Upper lobe of right lung (tissue), 1 donor: ENCODE measurements around the gene CAPZA2. TPM values are rescaled to one million over a fixed set of nuclear protein-coding genes. Genes with fewer than 3 reads are reported as not detected.
"Not testable (repeated sequence)": the region's sequence is repeated elsewhere in the genome, so short reads cannot be mapped to it uniquely, and the experiment has no call there.

Experiments used
- ATAC-seq: fragments of 200-7000 bp; cut with Tn5 transposase; one replicate; pipeline ENCODE4 v1.9.1; 2020; ENCODE audit warnings: mild to moderate bottlenecking, moderate library complexity
- DNase-seq: peaks from one replicate; pipeline ENCODE4 v3.0.0-alpha.2; 2020
- H3K27ac ChIP-seq: fragments of 200-600 bp; one replicate; pipeline ENCODE4 v1.8.0; 2022
- H3K27me3 ChIP-seq: fragments of 200-600 bp; one replicate; pipeline ENCODE4 v1.8.0; 2022; ENCODE audit warnings: mild to moderate bottlenecking
- H3K36me3 ChIP-seq: fragments of 200-600 bp; one replicate; pipeline ENCODE4 v1.8.0; 2022
- H3K4me1 ChIP-seq: fragments of 200-600 bp; one replicate; pipeline ENCODE4 v1.8.0; 2022
- H3K4me3 ChIP-seq: fragments of 200-600 bp; one replicate; pipeline ENCODE4 v1.8.0; 2022; ENCODE audit warnings: mild to moderate bottlenecking
- H3K9me3 ChIP-seq: fragments of 200-600 bp; one replicate; pipeline ENCODE4 v1.8.0; 2022
- CTCF ChIP-seq: fragments of 200-600 bp; IDR thresholded peaks from one replicate; pipeline ENCODE4 v1.8.0; 2022; ENCODE audit warnings: antibody characterized with exemption
- intact Hi-C: fragments of 100-400 bp; cut with DNase I; formaldehyde crosslinking; loops from one replicate; pipeline ENCODE4 v1.11.0; 2022
- total RNA-seq: library from RNA; stranded (reverse); fragmentation: NEBNext Ultra II Directional; extraction: Animal tissue kit (Norgen Biotek cat#: 25700); gene quantifications from one replicate; pipeline ENCODE4 v1.2.1, GENCODE V29; 2021
- donor health status: DM: no; HTN: yes; CAD: no; lungs with severe emphysema.

The CAPZA2 gene
- total RNA-seq, 1 donor from 2014 or later, result 249 TPM

GRCh38 chr7:116932566-116932965 is 70.2 kb downstream of the CAPZA2 start:
- Histone ChIP-seq H3K4me3 (no peak overlapping the region), H3K9me3 (no peaks in the 10 kb centered on the region), H3K36me3 (no peaks in the 10 kb centered on the region), H3K4me1 (peaks cover 2% of the 10 kb centered on the region), H3K27me3 (no peaks in the 10 kb centered on the region), H3K27ac (no peak overlapping the region)
- ATAC-seq, result no peak
- no peak for DNase-seq
- no peak for TF ChIP-seq CTCF
- intact Hi-C loops, result no loop called here

- H3K27me3 ChIP-seq, result no peaks in the 10 kb centered on the region
- intact Hi-C loops, result no loop called here
- no peak for TF ChIP-seq CTCF
- peaks cover 2% of the 10 kb centered on the region for H3K4me1 ChIP-seq
- no peak for ATAC-seq
- no peak overlapping the region for H3K4me3 ChIP-seq
- H3K27ac ChIP-seq, result no peak overlapping the region
- H3K9me3 ChIP-seq, result no peaks in the 10 kb centered on the region
- no peak for DNase-seq
- H3K36me3 ChIP-seq, result no peaks in the 10 kb centered on the region
Observed at GRCh38 chr7:116933465-116933864, 71.1 kb downstream of the CAPZA2 start.

- H3K27me3 ChIP-seq, result no peaks in the 10 kb centered on the region
- intact Hi-C loops, result no loop called here
- ATAC-seq, result no peak
- DNase-seq, result no peak
- no peak overlapping the region for H3K27ac ChIP-seq
- H3K4me1 ChIP-seq, result peaks cover 2% of the 10 kb centered on the region
- no peaks in the 10 kb centered on the region for H3K36me3 ChIP-seq
- no peak overlapping the region for H3K4me3 ChIP-seq
- no peak for TF ChIP-seq CTCF
- no peaks in the 10 kb centered on the region for H3K9me3 ChIP-seq
Observed at GRCh38 chr7:116934580-116934979, 72.2 kb downstream of the CAPZA2 start.

- H3K4me3 ChIP-seq, H3K27ac ChIP-seq, intact Hi-C loops, H3K4me1 ChIP-seq, ATAC-seq, DNase-seq, H3K9me3 ChIP-seq, H3K27me3 ChIP-seq, H3K36me3 ChIP-seq: not testable (repeated sequence)
Observed at GRCh38 chr7:116936844-116937243, 74.5 kb downstream of the CAPZA2 start.

DNA sequence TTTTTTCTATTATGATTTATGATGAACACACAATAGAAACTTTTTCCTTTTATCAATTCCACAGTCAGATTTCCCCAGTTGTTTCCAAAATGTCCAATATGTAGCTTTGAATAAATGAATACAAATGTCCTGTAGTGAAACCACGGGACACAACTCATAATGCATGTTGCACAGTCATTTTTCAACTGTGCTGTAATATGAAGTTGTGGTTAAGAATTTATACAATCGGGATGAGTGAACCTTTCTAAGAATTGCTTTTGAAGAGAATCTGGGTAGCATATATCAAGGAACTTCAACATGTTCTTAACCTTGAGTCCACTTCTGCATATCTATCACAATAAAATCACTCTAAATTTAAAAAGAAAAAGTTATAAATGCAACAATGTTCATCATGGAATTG is 76.3 kb downstream of the CAPZA2 start:
- TF ChIP-seq CTCF, result no peak
- Histone ChIP-seq H3K27me3 (no peaks in the 10 kb centered on the region), H3K27ac (no peak overlapping the region), H3K4me3 (no peak overlapping the region), H3K36me3 (no peaks in the 10 kb centered on the region), H3K4me1 (no peaks in the 10 kb centered on the region), H3K9me3 (no peaks in the 10 kb centered on the region)
- intact Hi-C loops, result no loop called here
- ATAC-seq (no peak), DNase-seq (no peak)

GRCh38 chr7:116940689-116941370 is 78.4 kb downstream of the CAPZA2 start:
- H3K9me3 ChIP-seq, result no peaks in the 10 kb centered on the region
- no peaks in the 10 kb centered on the region for H3K27me3 ChIP-seq
- ATAC-seq, result no peak
- no peak overlapping the region for H3K27ac ChIP-seq
- intact Hi-C loops, result no loop called here
- no peak overlapping the region for H3K4me3 ChIP-seq
- H3K4me1 ChIP-seq, result no peaks in the 10 kb centered on the region
- no peak for DNase-seq
- no peak for TF ChIP-seq CTCF
- no peaks in the 10 kb centered on the region for H3K36me3 ChIP-seq
